WTC11 (cell line): ENCODE measurements around the gene TRMT6. TPM values are rescaled to one million over a fixed set of nuclear protein-coding genes. Genes with fewer than 3 reads are reported as not detected.

Source experiments
- ATAC-seq: fragments of 200-7000 bp; cut with Tn5 transposase; 2 replicates; pipeline ENCODE4 v1.10.0; 2021; ENCODE audit warnings: mild to moderate bottlenecking, moderate library complexity
- CTCF ChIA-PET: fragments of 300-600 bp; sonication (Branson Sonifier 250); formaldehyde crosslinking; loops from one replicate; lab custom pipeline; 2021; ENCODE audit warnings: antibody characterized with exemption; lab: Charles Lee
- POLR2A ChIA-PET: fragments of 350-600 bp; sonication (Branson Sonifier 250); formaldehyde crosslinking; loops from one replicate; lab custom pipeline; 2021; ENCODE audit warnings: antibody characterized with exemption; lab: Charles Lee
- DNase-seq: peaks from one replicate; pipeline ENCODE4 v3.0.0; 2021; ENCODE audit warnings: low spot score
- H3K27ac Mint-ChIP-seq: 2 replicates; pipeline ENCODE4 v1.8.0; 2021; ENCODE audit warnings: mixed read lengths
- H3K27me3 Mint-ChIP-seq: 2 replicates; pipeline ENCODE4 v1.8.0; 2021; ENCODE audit warnings: low read depth, mild to moderate bottlenecking, moderate library complexity, mixed read lengths
- H3K36me3 Mint-ChIP-seq: 2 replicates; pipeline ENCODE4 v1.8.0; 2021; ENCODE audit warnings: mixed read lengths
- H3K4me1 Mint-ChIP-seq: 2 replicates; pipeline ENCODE4 v1.8.0; 2022; ENCODE audit warnings: mixed read lengths
- H3K4me3 Mint-ChIP-seq: 2 replicates; pipeline ENCODE4 v1.8.0; 2021; ENCODE audit warnings: mild to moderate bottlenecking, moderate library complexity, mixed read lengths
- H3K9me3 Mint-ChIP-seq: 2 replicates; pipeline ENCODE4 v1.8.0; 2021; ENCODE audit warnings: mixed read lengths
- CREM ChIP-seq: sonication (generic); formaldehyde crosslinking; IDR thresholded peaks from 2 replicates; pipeline ENCODE4 v1.8.1; 2022; ENCODE audit warnings: mild to moderate bottlenecking, missing genetic modification reagents, moderate library complexity
- FOXJ3 ChIP-seq: sonication (generic); formaldehyde crosslinking; IDR thresholded peaks from 2 replicates; pipeline ENCODE4 v1.9.0; 2021; ENCODE audit warnings: missing genetic modification reagents, mild to moderate bottlenecking, borderline replicate concordance
- FOXP1 ChIP-seq: sonication (generic); formaldehyde crosslinking; IDR thresholded peaks from 2 replicates; pipeline ENCODE4 v1.8.0; 2022; ENCODE audit warnings: missing genetic modification reagents, mild to moderate bottlenecking, moderate library complexity, borderline replicate concordance
- GRHL2 ChIP-seq: fragments of 250-450 bp; sonication (Bioruptor Pico); IDR thresholded peaks from 2 replicates; pipeline ENCODE4 v1.8.0; 2022; ENCODE audit warnings: mild to moderate bottlenecking, moderate library complexity; ENCODE audit not compliant: insufficient replicate concordance, severe bottlenecking
- IRF2 ChIP-seq: sonication (generic); formaldehyde crosslinking; IDR thresholded peaks from 2 replicates; pipeline ENCODE4 v1.8.0; 2022; ENCODE audit warnings: low read depth, missing genetic modification reagents, borderline replicate concordance
- JUN ChIP-seq: sonication (generic); formaldehyde crosslinking; IDR thresholded peaks from 2 replicates; pipeline ENCODE4 v1.8.0; 2023; ENCODE audit warnings: mild to moderate bottlenecking, missing genetic modification reagents
- NR3C1 ChIP-seq: sonication (generic); formaldehyde crosslinking; conservative IDR thresholded peaks from 2 replicates; pipeline ENCODE4 v1.8.1; 2023; ENCODE audit warnings: low read depth, mild to moderate bottlenecking, missing genetic modification reagents
- PRDM15 ChIP-seq: sonication (generic); formaldehyde crosslinking; IDR thresholded peaks from 2 replicates; pipeline ENCODE4 v1.8.0; 2022; ENCODE audit warnings: missing genetic modification reagents
- RORB ChIP-seq: fragments of 250-450 bp; sonication (Bioruptor Pico); IDR thresholded peaks from 2 replicates; pipeline ENCODE4 v1.9.0; 2021; ENCODE audit warnings: mild to moderate bottlenecking
- SMAD3 ChIP-seq: sonication (generic); formaldehyde crosslinking; IDR thresholded peaks from 2 replicates; pipeline ENCODE4 v1.8.0; 2022; ENCODE audit warnings: missing genetic modification reagents, mild to moderate bottlenecking, borderline replicate concordance
- SMAD4 ChIP-seq: sonication (generic); formaldehyde crosslinking; IDR thresholded peaks from 2 replicates; pipeline ENCODE4 v1.8.0; 2022; ENCODE audit warnings: mild to moderate bottlenecking, missing genetic modification reagents
- SOX15 ChIP-seq: fragments of 250-450 bp; sonication (Bioruptor Pico); IDR thresholded peaks from 2 replicates; pipeline ENCODE4 v1.9.0; 2021; ENCODE audit warnings: mild to moderate bottlenecking
- STAT6 ChIP-seq: sonication (generic); formaldehyde crosslinking; conservative IDR thresholded peaks from 2 replicates; pipeline ENCODE4 v1.8.1; 2023; ENCODE audit warnings: mild to moderate bottlenecking, low read depth, missing genetic modification reagents, moderate library complexity
- TCF7 ChIP-seq: sonication (generic); formaldehyde crosslinking; IDR thresholded peaks from 2 replicates; pipeline ENCODE4 v1.8.0; 2022; ENCODE audit warnings: mild to moderate bottlenecking, low read depth, missing genetic modification reagents, moderate library complexity
- ZBTB21 ChIP-seq: sonication (generic); formaldehyde crosslinking; IDR thresholded peaks from 2 replicates; pipeline ENCODE4 v1.8.1; 2023; ENCODE audit warnings: mild to moderate bottlenecking, missing genetic modification reagents, borderline replicate concordance
- ZNF121 ChIP-seq: sonication (generic); formaldehyde crosslinking; IDR thresholded peaks from 2 replicates; pipeline ENCODE4 v1.8.0; 2023; ENCODE audit warnings: missing genetic modification reagents
- ZNF396 ChIP-seq: fragments of 250-450 bp; sonication (Bioruptor Pico); IDR thresholded peaks from 2 replicates; pipeline ENCODE4 v1.8.0; 2021; ENCODE audit warnings: mild to moderate bottlenecking, moderate library complexity, borderline replicate concordance
- ZNF416 ChIP-seq: fragments of 250-450 bp; sonication (Bioruptor Pico); IDR thresholded peaks from 2 replicates; pipeline ENCODE4 v1.9.0; 2021; ENCODE audit warnings: mild to moderate bottlenecking, inconsistent platforms
- ZNF423 ChIP-seq: fragments of 250-450 bp; sonication (Bioruptor Pico); IDR thresholded peaks from 2 replicates; pipeline ENCODE4 v2.1.2; 2022; ENCODE audit warnings: mild to moderate bottlenecking, moderate library complexity
- total RNA-seq: library from RNA; stranded (reverse); gene quantifications from 3 replicates; pipeline ENCODE4 v1.2.3, GENCODE V29; 2021
- TF ChIP-seq, protein P1 (sequence below): sonication (generic); formaldehyde crosslinking; IDR thresholded peaks from 2 replicates; pipeline ENCODE4 v1.8.1; 2022; ENCODE audit warnings: mild to moderate bottlenecking, moderate library complexity, missing genetic modification reagents
- TF ChIP-seq, protein P2 (sequence below): sonication (generic); formaldehyde crosslinking; IDR thresholded peaks from 2 replicates; pipeline ENCODE4 v1.8.1; 2023; ENCODE audit warnings: mild to moderate bottlenecking, moderate library complexity, missing genetic modification reagents
- TF ChIP-seq, protein P3 (sequence below): sonication (generic); formaldehyde crosslinking; IDR thresholded peaks from 2 replicates; pipeline ENCODE4 v1.8.1; 2023; ENCODE audit warnings: mild to moderate bottlenecking, missing genetic modification reagents, borderline replicate concordance

The TRMT6 gene
- total RNA-seq, 1 experiment from 2014 or later, result 17.2 TPM

DNA sequence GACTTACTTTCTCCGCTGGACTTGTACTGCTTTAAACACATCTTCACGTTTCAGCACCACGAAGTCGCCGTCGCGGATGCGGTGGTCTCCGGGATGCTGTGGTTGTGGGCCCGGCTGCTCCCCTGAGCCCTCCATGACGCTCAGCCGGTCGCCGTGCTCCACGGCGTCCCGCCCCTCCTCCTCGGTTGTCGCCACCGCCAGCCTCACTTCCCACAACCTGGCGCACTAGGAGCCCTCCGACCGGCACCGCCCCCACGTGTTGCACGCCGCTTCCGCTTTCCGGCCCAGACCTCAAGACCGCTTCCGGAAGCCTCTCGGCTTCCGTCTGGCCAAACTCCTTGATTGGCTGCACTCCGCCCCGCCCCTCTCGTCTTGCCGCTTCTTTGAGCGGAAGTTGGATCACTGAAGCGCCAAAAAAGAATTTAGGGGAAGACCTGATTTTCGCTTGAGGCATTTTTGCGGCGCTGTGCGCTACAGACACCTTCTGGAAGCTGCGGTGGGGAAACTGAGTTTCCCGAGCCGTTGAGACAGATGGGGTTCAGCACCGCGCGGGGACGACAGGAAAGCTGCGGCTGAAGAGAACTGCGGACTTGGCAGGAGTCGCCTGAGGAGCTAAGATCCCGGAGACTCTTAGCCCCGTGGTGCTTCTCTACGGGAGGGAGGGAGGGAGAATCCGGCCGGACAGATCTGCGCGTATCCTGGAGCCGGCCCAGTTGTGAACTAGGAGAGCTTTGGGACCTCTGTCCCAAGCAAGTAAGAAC, at the start of gene TRMT6, which contains the start of gene MCM8 (continued):
- TF ChIP-seq, protein P1, sequence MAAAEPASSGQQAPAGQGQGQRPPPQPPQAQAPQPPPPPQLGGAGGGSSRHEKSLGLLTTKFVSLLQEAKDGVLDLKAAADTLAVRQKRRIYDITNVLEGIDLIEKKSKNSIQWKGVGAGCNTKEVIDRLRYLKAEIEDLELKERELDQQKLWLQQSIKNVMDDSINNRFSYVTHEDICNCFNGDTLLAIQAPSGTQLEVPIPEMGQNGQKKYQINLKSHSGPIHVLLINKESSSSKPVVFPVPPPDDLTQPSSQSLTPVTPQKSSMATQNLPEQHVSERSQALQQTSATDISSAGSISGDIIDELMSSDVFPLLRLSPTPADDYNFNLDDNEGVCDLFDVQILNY, result peak; percentile 79
- TF ChIP-seq FOXJ3 (CRISPR knock-in tag), result no peak
- TF ChIP-seq ZBTB21, result no peak
- peak; percentile 86; the same call in 1 of the 2 replicates for TF ChIP-seq FOXP1 (CRISPR knock-in tag)
- no peak for TF ChIP-seq RORB (CRISPR knock-in tag)
- TF ChIP-seq JUN, result no peak
- TF ChIP-seq NR3C1 (CRISPR knock-in tag), result no peak
- TF ChIP-seq, protein P2, sequence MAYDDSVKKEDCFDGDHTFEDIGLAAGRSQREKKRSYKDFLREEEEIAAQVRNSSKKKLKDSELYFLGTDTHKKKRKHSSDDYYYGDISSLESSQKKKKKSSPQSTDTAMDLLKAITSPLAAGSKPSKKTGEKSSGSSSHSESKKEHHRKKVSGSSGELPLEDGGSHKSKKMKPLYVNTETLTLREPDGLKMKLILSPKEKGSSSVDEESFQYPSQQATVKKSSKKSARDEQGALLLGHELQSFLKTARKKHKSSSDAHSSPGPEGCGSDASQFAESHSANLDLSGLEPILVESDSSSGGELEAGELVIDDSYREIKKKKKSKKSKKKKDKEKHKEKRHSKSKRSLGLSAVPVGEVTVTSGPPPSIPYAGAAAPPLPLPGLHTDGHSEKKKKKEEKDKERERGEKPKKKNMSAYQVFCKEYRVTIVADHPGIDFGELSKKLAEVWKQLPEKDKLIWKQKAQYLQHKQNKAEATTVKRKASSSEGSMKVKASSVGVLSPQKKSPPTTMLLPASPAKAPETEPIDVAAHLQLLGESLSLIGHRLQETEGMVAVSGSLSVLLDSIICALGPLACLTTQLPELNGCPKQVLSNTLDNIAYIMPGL, result no peak
- TF ChIP-seq GRHL2 (CRISPR knock-in tag), result no peak
- TF ChIP-seq SMAD3, result no peak
- TF ChIP-seq PRDM15 (CRISPR knock-in tag), result no peak
- no peak for TF ChIP-seq TCF7 (CRISPR knock-in tag)
- no peak for TF ChIP-seq ZNF416 (CRISPR knock-in tag)
- TF ChIP-seq, all 79 proteins: peak for 22

GRCh38 chr20:5999783-6000182, 49.5 kb upstream of the TRMT6 start:
- Mint-ChIP-seq H3K4me1 (no peaks in the 10 kb centered on the region), H3K36me3 (peaks cover 17% of the 10 kb centered on the region), H3K27ac (no peak overlapping the region), H3K4me3 (no peak overlapping the region), H3K9me3 (no peaks in the 10 kb centered on the region), H3K27me3 (no peaks in the 10 kb centered on the region)
- POLR2A ChIA-PET, result no interaction called here
- CTCF ChIA-PET, result no interaction called here
- TF ChIP-seq ZNF396 (CRISPR knock-in tag) (no peak), SMAD4 (CRISPR knock-in tag) (no peak), SOX15 (CRISPR knock-in tag) (no peak), ZNF121 (CRISPR knock-in tag) (no peak), IRF2 (CRISPR knock-in tag) (no peak), STAT6 (CRISPR knock-in tag) (no peak), ZNF423 (CRISPR knock-in tag) (no peak), CREM (no peak)
- TF ChIP-seq, protein P3, sequence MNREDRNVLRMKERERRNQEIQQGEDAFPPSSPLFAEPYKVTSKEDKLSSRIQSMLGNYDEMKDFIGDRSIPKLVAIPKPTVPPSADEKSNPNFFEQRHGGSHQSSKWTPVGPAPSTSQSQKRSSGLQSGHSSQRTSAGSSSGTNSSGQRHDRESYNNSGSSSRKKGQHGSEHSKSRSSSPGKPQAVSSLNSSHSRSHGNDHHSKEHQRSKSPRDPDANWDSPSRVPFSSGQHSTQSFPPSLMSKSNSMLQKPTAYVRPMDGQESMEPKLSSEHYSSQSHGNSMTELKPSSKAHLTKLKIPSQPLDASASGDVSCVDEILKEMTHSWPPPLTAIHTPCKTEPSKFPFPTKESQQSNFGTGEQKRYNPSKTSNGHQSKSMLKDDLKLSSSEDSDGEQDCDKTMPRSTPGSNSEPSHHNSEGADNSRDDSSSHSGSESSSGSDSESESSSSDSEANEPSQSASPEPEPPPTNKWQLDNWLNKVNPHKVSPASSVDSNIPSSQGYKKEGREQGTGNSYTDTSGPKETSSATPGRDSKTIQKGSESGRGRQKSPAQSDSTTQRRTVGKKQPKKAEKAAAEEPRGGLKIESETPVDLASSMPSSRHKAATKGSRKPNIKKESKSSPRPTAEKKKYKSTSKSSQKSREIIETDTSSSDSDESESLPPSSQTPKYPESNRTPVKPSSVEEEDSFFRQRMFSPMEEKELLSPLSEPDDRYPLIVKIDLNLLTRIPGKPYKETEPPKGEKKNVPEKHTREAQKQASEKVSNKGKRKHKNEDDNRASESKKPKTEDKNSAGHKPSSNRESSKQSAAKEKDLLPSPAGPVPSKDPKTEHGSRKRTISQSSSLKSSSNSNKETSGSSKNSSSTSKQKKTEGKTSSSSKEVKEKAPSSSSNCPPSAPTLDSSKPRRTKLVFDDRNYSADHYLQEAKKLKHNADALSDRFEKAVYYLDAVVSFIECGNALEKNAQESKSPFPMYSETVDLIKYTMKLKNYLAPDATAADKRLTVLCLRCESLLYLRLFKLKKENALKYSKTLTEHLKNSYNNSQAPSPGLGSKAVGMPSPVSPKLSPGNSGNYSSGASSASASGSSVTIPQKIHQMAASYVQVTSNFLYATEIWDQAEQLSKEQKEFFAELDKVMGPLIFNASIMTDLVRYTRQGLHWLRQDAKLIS, result no peak
- ATAC-seq, result no peak
- no peak for DNase-seq
